Measurements from ENCODE around the gene PTPRM. TPM values are rescaled to one million over a fixed set of nuclear protein-coding genes. Genes with fewer than 3 reads are reported as not detected.

Gene PTPRM
- total RNA-seq, 1 donor from 2014 or later = 71.3 TPM

- TF ChIP-seq, protein P1, sequence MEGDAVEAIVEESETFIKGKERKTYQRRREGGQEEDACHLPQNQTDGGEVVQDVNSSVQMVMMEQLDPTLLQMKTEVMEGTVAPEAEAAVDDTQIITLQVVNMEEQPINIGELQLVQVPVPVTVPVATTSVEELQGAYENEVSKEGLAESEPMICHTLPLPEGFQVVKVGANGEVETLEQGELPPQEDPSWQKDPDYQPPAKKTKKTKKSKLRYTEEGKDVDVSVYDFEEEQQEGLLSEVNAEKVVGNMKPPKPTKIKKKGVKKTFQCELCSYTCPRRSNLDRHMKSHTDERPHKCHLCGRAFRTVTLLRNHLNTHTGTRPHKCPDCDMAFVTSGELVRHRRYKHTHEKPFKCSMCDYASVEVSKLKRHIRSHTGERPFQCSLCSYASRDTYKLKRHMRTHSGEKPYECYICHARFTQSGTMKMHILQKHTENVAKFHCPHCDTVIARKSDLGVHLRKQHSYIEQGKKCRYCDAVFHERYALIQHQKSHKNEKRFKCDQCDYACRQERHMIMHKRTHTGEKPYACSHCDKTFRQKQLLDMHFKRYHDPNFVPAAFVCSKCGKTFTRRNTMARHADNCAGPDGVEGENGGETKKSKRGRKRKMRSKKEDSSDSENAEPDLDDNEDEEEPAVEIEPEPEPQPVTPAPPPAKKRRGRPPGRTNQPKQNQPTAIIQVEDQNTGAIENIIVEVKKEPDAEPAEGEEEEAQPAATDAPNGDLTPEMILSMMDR (IDR thresholded peaks at IDR 0.05; ENCODE audit: unreplicated experiment) = no peak
- H3K36me3 Mint-ChIP-seq = peaks cover 31% of the 10 kb centered on the region
- no peak overlapping the region for H3K27ac Mint-ChIP-seq
- H3K4me3 Mint-ChIP-seq = no peak overlapping the region
- peaks cover 28% of the 10 kb centered on the region for H3K9me3 Mint-ChIP-seq
- H3K27me3 Mint-ChIP-seq (ENCODE audit: low read depth) = no peaks in the 10 kb centered on the region
- H3K4me1 Mint-ChIP-seq = no peaks in the 10 kb centered on the region
- DNase-seq (ENCODE audit: low spot score in 2 of 2, unreplicated experiment in 2 of 2) = no peak
These were observed 662.7 kb downstream of the PTPRM start for GRCh38 chr18:8229787-8230186.

DNA sequence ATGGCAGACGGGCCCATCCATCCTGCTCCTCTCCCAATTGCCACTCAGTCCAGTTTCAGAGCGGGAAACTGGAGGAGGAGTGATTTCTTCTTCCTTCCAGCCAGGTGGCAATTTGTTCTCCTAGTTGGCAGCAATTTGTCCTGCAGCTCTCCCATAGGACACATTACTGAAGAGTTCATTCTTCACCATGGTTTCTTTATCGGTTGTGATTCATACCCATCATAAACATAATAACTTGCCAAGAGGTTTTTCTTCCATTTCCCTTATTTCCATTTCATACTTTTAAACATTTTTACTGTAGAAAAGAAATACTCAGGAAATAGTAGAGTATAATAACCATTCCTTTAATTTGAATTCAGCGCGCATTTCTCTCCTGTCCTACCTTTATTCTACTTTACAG is 664.2 kb downstream of the PTPRM start:
- TF ChIP-seq, protein P1 (IDR thresholded peaks at IDR 0.05; ENCODE audit: unreplicated experiment) = no peak
- no peak for DNase-seq (ENCODE audit: low spot score in 2 of 2, unreplicated experiment in 2 of 2)
- H3K4me3 Mint-ChIP-seq = no peak overlapping the region

DNA sequence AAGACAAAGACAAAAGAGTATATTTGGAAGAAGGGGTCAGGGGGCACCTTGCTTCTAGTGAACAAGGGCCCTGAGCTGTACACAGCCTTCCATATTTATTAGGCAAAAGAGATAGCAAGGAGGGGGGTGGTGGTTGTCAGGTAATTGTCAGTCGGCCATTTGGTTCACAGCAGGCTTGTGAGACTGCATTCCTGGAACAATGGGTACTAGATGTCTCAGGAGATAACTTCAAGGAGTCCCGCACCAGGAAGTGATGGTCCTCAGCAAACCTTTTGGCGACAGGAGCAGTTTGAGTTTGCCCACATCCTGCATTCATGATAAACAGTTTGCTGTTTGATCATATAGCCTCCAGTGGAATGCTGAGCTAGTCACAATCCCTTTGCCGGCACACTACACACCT is 665.7 kb downstream of the PTPRM start:
- no peak for DNase-seq (ENCODE audit: low spot score in 2 of 2, unreplicated experiment in 2 of 2)
- no peak overlapping the region for H3K4me3 Mint-ChIP-seq
- TF ChIP-seq, protein P1 (IDR thresholded peaks at IDR 0.05; ENCODE audit: unreplicated experiment) = no peak
- no peaks in the 10 kb centered on the region for H3K27me3 Mint-ChIP-seq (ENCODE audit: low read depth)
- H3K4me1 Mint-ChIP-seq = no peaks in the 10 kb centered on the region
- H3K36me3 Mint-ChIP-seq = peaks cover 21% of the 10 kb centered on the region
- H3K9me3 Mint-ChIP-seq = peaks cover 31% of the 10 kb centered on the region
- H3K27ac Mint-ChIP-seq = no peak overlapping the region

More for the DNA sequence above, 664.2 kb downstream of the PTPRM start:
- Mint-ChIP-seq H3K9me3 (peaks cover 32% of the 10 kb centered on the region), H3K27ac (no peak overlapping the region), H3K4me1 (no peaks in the 10 kb centered on the region), H3K27me3 (ENCODE audit: low read depth) (no peaks in the 10 kb centered on the region), H3K36me3 (peaks cover 22% of the 10 kb centered on the region)

DNA sequence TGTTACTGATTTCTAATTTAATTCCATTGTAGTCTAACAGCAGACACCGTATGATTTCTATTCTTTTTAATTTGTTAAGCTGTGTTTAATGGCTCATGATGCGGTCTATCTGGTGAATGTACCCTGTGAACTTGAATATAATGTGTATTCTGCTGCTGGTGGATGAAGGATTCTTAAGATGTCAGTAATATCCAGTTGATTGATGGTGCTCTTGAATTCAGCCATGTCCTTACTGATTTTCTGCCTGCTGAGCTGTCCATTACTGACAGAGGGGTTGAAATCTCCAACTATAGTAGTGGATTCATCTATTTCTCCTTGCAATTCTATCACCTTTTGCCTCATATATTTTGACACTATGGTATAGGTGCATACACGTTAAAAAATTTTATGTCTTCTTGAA is 668.8 kb downstream of the PTPRM start:
- DNase-seq (ENCODE audit: low spot score in 2 of 2, unreplicated experiment in 2 of 2) = no peak
- Mint-ChIP-seq H3K4me1 (no peaks in the 10 kb centered on the region), H3K9me3 (peaks cover 27% of the 10 kb centered on the region), H3K27me3 (ENCODE audit: low read depth) (no peaks in the 10 kb centered on the region), H3K27ac (no peak overlapping the region), H3K36me3 (peaks cover 17% of the 10 kb centered on the region), H3K4me3 (no peak overlapping the region)
- TF ChIP-seq, protein P1 (IDR thresholded peaks at IDR 0.05; ENCODE audit: unreplicated experiment) = no peak

- Mint-ChIP-seq H3K9me3 (peaks cover 32% of the 10 kb centered on the region), H3K27ac (no peak overlapping the region), H3K4me3 (no peak overlapping the region), H3K36me3 (peaks cover 15% of the 10 kb centered on the region), H3K4me1 (no peaks in the 10 kb centered on the region), H3K27me3 (ENCODE audit: low read depth) (no peaks in the 10 kb centered on the region)
- DNase-seq (ENCODE audit: low spot score in 2 of 2, unreplicated experiment in 2 of 2) = no peak
- TF ChIP-seq, protein P1 (IDR thresholded peaks at IDR 0.05; ENCODE audit: unreplicated experiment) = no peak
These were observed 671.4 kb downstream of the PTPRM start for GRCh38 chr18:8238507-8238906.

DNA sequence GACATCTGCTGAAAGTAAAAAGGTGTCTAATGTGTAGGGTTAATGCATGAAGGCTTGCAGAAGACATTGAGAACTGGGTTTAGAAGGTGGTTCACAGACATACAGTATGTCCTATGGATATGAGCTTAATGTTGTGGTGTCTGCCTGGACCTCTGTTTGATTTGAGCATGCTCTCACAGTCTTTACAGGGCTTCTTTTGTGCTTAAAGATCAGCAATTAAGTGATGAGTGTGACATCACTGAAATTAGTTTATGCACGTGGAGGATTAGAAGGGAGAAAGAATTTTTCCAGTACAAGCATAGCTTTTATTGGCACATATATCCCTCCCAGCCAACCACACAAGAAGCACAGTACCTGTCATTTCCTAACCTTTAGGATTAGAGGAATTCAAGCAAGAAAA is 674.6 kb downstream of the PTPRM start:
- H3K27ac Mint-ChIP-seq = no peak overlapping the region
- DNase-seq (ENCODE audit: low spot score in 2 of 2, unreplicated experiment in 2 of 2) = no peak
- H3K4me1 Mint-ChIP-seq = peaks cover 5% of the 10 kb centered on the region
- no peaks in the 10 kb centered on the region for H3K27me3 Mint-ChIP-seq (ENCODE audit: low read depth)
- peaks cover 20% of the 10 kb centered on the region for H3K36me3 Mint-ChIP-seq
- no peak overlapping the region for H3K4me3 Mint-ChIP-seq
- TF ChIP-seq, protein P1 (IDR thresholded peaks at IDR 0.05; ENCODE audit: unreplicated experiment) = no peak
- H3K9me3 Mint-ChIP-seq = peaks cover 12% of the 10 kb centered on the region
